SIG-M5 treated with dmso at 0.1 percent for 504 hours (cell line): Measurements from ENCODE around the gene LRP1.
A peak's percentile ranks its signal among the peaks of the same experiment; 100 is the strongest.

ENCODE experiments used
- DNase-seq: peaks from one replicate; lab custom pipeline; 2025; ENCODE audit not compliant: unreplicated experiment; lab: John Stamatoyannopoulos, UW

LRP1 gene

GRCh38 chr12:57243521-57244311, 115.4 kb downstream of the LRP1 start:
- peak; percentile 75 for DNase-seq

DNA sequence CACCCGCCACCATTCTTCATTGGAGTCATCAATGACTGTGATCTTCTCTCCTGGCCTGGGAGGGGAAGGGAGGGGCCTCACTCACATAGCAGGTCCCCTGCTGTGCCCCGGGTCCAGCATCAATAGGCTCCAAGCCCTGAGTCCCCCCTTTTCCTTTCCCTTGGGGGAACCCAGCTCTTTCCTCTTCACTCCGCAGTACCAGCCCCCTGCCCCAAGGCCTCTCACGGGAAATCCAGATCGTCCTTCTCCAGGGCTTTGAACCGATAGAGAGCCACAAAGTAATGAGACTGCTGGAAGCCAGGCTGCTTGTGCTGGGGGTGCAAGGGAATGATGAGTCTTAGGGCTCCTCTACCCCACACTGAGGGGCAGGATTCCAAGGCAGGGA, 116.0 kb downstream of the LRP1 start:
- no peak for DNase-seq

- no peak for DNase-seq
Measured at GRCh38 chr12:57247041-57247440, 118.8 kb downstream of the LRP1 start.

GRCh38 chr12:57248934-57249742, 120.9 kb downstream of the LRP1 start:
- peak; percentile 92 for DNase-seq

DNA sequence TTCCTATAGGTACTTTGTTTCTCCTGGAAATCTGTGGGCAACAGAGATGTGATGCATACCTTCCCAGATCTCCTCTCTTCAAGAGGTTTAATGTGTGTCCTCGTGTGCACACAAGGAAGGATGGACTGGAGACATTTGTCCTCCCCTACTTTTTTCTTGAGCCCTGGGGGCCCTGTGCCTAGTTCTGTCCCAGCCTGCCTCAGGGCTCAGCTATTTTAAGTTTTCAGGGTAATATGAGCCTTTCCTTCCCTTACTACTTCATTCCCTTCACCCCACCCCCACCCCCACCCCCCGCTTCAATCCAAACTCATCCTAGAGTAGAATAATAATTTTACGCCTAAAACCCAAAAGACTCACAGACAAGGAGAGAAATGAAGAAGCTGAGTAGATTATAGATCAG, 122.3 kb downstream of the LRP1 start:
- DNase-seq, result no peak

GRCh38 chr12:57250956-57251355, 122.7 kb downstream of the LRP1 start, which contains the start of gene STAC3:
Gene STAC3 (minus strand): TSS chr12:57251187. CDS start chr12:57249636, 1,551 bp downstream.
- DNase-seq, result no peak

DNA sequence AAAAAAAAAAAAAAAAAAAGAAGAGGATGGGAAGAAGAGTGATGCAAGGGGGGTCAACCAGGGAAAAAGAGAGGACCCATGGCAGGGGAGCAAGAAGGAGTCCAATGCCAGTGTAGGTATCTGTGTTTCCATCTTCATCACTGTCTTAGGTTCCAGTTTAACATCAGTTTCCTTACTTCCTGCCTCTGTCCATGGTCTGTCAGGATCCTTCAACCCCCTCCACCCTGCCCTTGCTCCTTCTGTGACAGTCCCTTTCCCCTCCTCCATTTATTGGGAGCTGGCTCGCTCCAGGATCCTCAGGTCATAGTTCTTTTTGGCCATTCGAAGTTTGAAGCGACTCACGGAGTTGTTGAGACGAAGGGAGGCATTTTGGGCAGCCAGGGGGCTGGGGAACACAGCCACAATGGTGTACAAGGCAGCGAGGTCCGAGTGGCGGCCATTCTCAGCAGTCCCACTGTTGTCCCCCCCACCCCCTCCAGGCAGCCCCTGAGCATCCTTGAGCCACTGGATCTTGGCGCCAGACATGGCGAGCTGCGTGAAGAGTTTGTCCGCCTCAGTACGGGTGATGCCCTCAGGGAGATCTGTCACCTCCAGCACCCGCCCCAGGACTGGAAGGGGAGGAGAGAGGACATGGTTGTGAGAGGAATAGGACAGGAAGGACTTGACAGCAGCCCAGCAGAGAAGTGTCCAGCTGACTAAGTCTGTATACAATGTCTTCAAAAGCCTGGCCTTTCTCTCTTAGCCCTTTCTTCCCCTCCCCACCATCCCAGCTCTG, 126.4 kb downstream of the LRP1 start:
- DNase-seq, result no peak

DNA sequence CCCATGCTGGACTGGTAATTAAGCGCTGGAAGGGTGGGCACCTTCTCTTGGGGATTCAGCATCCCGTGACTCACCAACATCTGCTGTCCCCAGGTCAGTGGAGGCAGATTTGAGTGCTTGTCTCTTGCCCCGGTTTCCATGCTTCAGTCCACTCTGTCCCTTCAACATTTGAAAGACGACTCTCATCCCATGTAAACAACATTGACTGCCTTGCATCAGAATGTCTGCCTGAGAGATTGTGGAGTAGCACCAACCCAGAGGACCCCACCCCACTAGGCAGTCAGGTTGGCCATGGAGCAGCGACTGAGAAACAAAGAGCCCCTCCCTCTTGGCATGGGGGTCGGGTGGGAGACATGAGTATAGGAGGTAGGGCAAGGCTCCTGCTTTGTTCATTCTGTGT, 127.6 kb downstream of the LRP1 start:
- no peak for DNase-seq

GRCh38 chr12:57258977-57259970, 131.0 kb downstream of the LRP1 start:
- no peak for DNase-seq

DNA sequence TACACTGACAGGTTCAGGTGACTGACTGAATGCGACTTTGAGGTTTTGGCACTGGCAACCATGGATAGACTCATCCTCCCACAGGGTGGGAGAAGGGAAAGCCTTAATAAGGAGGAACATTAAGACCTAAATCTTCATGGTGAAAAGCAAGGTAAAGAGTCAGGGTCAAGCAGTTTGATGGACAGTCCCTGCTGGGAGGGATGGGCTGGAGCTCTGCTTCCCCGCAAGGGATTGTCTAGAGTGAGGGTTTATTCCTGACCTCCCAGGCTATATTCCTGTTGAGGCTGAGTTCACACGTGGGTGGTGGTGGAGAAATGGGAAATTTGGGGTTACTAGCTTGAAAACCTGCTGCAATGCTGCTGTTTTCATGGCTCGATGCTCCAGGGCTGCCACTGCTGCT, 132.1 kb downstream of the LRP1 start:
- no peak for DNase-seq

- DNase-seq, result no peak
Measured at GRCh38 chr12:57261428-57261865, 133.2 kb downstream of the LRP1 start.

DNA sequence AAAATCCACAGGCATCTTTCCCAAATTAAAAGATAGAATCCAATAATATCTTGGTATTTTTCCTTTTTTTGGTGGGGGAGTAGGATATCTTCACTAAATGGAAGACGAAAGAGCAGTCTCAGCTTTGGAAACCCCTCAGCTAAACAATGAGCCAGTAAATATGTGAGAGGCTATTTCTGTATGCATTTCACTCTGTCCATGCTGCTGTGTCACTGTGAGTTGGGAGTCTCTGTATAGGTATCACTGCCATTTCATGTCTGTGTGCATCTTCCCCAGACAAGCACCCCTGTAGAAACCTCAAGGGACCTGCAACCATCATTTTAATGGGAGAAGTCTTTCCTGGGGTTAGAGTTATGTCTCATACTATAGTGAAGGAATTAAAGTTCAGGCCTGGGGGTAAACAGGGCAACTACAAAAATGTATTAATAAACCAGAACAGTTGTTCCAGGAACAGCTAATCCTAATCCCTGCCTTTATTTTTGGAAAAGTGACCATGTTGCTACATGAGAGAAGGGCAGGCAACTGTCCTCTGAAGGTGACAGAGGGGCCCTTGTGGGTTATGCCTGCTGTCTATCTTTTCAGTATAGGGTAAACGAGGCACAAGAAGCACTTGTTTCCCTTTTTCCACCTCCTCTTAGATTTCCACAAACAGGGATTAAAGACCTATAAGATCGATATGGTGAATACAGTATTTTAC, 134.0 kb downstream of the LRP1 start:
- no peak for DNase-seq
